HCT116 (cell line): ENCODE results near the gene BCL2L13. TPM values are rescaled to one million over a fixed set of nuclear protein-coding genes. Genes with fewer than 3 reads are reported as not detected.
"Not testable (repeated sequence)": the region's sequence is repeated elsewhere in the genome, so short reads cannot be mapped to it uniquely, and the experiment has no call there.

ENCODE experiments used
- ATAC-seq: fragments of 200-7000 bp; cut with Tn5 transposase; 2 replicates; pipeline ENCODE4 v1.9.1; 2020; ENCODE audit warnings: mild to moderate bottlenecking, moderate library complexity
- BruUV-seq: library from RNA; stranded (reverse); fragments of 400-500 nt; replicated peaks from 2 replicates; lab custom pipeline; 2021; lab: Mats Ljungman, UMichigan
- CTCF ChIA-PET: fragments of 300-600 bp; sonication (Branson Sonifier 250); formaldehyde crosslinking; loops from one replicate; lab custom pipeline; 2021; ENCODE audit warnings: antibody characterized with exemption; lab: Charles Lee
- POLR2A ChIA-PET: fragments of 300-600, 350-600 bp; sonication (Branson Sonifier 250); formaldehyde crosslinking; loops from one replicate; lab custom pipeline; 2021; ENCODE audit warnings: antibody characterized with exemption; lab: Charles Lee
- RAD21 ChIA-PET, 2 experiments: fragments of 300-600 bp; sonication (Branson Sonifier 250); formaldehyde crosslinking; loops; one replicate each; lab custom pipeline; 2023; ENCODE audit warnings: low total read pairs in 2 of 2; ENCODE audit not compliant: uncharacterized antibody in 2 of 2, unreplicated experiment in 2 of 2, low non-redundant PET in 1 of 2; lab: Charles Lee
- DNase-seq: peaks from one replicate; pipeline ENCODE4 v3.0.0-alpha.2; 2010; ENCODE audit warnings: low read depth, low spot score
- H2AFZ ChIP-seq: fragments of 200-600 bp; shearing (Covaris generic), sonication (generic); 2 replicates; pipeline ENCODE4 v1.6.1; 2017; ENCODE audit warnings: low read depth, mixed run types, mixed read lengths, antibody characterized with exemption, low read length; ENCODE audit not compliant: poor library complexity, severe bottlenecking
- H3K27ac ChIP-seq: 2 replicates; pipeline ENCODE4 v1.5.1; 2012; ENCODE audit warnings: low read depth, low read length
- H3K27me3 ChIP-seq: fragments of 200-600 bp; sonication (generic); 2 replicates; pipeline ENCODE4 v1.6.1; 2016; ENCODE audit warnings: mixed run types, low read length, mixed read lengths; ENCODE audit not compliant: insufficient read depth
- H3K36me3 ChIP-seq, 2 experiments: fragments of 200-500 bp in 1 of 2; fragments of 200-600 bp in 1 of 2; sonication (Bioruptor generic) in 1 of 2; sonication (generic) in 1 of 2; 2 replicates each; pipeline versions ENCODE4 v1.5.1 to v1.6.1; 2014 to 2016; ENCODE audit warnings: low read length in 2 of 2, inconsistent platforms in 1 of 2, mixed read lengths in 1 of 2, mixed run types in 1 of 2; ENCODE audit not compliant: insufficient read depth in 2 of 2, control insufficient read depth in 1 of 2
- H3K4me1 ChIP-seq, 2 experiments: fragments of 200-600 bp in 1 of 2; sonication (generic) in 1 of 2; 2 replicates each; pipeline versions ENCODE4 v1.5.1 to v1.6.1; 2012 to 2017; ENCODE audit warnings: low read length in 2 of 2, inconsistent platforms in 1 of 2, mild to moderate bottlenecking in 1 of 2, mixed read lengths in 1 of 2, mixed run types in 1 of 2, moderate library complexity in 1 of 2; ENCODE audit not compliant: insufficient read depth in 2 of 2, control insufficient read depth in 1 of 2
- H3K4me2 ChIP-seq: fragments of 200-600 bp; sonication (generic); 2 replicates; pipeline ENCODE4 v1.6.1; 2017; ENCODE audit warnings: mixed run types, low read length, mixed read lengths
- H3K4me3 ChIP-seq, 2 experiments: fragments of 200-600 bp in 1 of 2; sonication (generic) in 1 of 2; replicated peaks in 1 of 2; 2 replicates each; pipeline ENCODE4 v1.5.1; 2011 to 2016; ENCODE audit warnings: low read length in 2 of 2, control low read depth in 1 of 2, low read depth in 1 of 2, mild to moderate bottlenecking in 1 of 2, mixed read lengths in 1 of 2, mixed run types in 1 of 2
- H3K79me2 ChIP-seq: fragments of 200-600 bp; sonication (generic); 2 replicates; pipeline ENCODE4 v1.6.1; 2017; ENCODE audit warnings: mild to moderate bottlenecking, mixed run types, low read length, moderate library complexity, mixed read lengths; ENCODE audit not compliant: insufficient read depth
- H3K9ac ChIP-seq: fragments of 200-600 bp; sonication (generic); 2 replicates; pipeline ENCODE4 v1.6.1; 2016; ENCODE audit warnings: low read length, mixed read lengths
- H3K9me2 ChIP-seq: fragments of 200-600 bp; sonication (generic), shearing (Covaris generic); 2 replicates; pipeline ENCODE4 v1.6.1; 2017; ENCODE audit warnings: mixed run types, mild to moderate bottlenecking, moderate library complexity; ENCODE audit not compliant: insufficient read depth
- H3K9me3 ChIP-seq, 2 experiments: fragments of 200-500 bp in 1 of 2; fragments of 200-600 bp in 1 of 2; sonication (Bioruptor generic) in 1 of 2; sonication (generic) in 1 of 2; 2 replicates each; pipeline ENCODE4 v1.6.1; 2014 to 2017; ENCODE audit warnings: low read length in 2 of 2, mixed read lengths in 2 of 2, inconsistent platforms in 1 of 2, low read depth in 1 of 2, mild to moderate bottlenecking in 1 of 2, mixed run types in 1 of 2, moderate library complexity in 1 of 2; ENCODE audit not compliant: control insufficient read depth in 1 of 2, insufficient read depth in 1 of 2
- H4K20me1 ChIP-seq: fragments of 200-600 bp; sonication (generic), shearing (Covaris generic); 2 replicates; pipeline ENCODE4 v1.6.1; 2017; ENCODE audit warnings: mixed run types, mild to moderate bottlenecking, moderate library complexity; ENCODE audit not compliant: insufficient read depth
- CEBPB ChIP-seq: IDR thresholded peaks from 2 replicates; pipeline ENCODE4 v1.6.1; 2012; ENCODE audit warnings: low read depth
- EGR1 ChIP-seq: IDR thresholded peaks from 2 replicates; pipeline ENCODE4 v1.6.1; 2012; ENCODE audit warnings: low read depth
- EZH2 ChIP-seq: fragments of 200-600 bp; sonication (generic); IDR thresholded peaks from 2 replicates; pipeline ENCODE4 v1.6.1; 2017; ENCODE audit warnings: antibody characterized with exemption, mixed run types
- EZH2phosphoT487 ChIP-seq: fragments of 200-600 bp; IDR thresholded peaks from 2 replicates; pipeline ENCODE4 v1.6.1; 2018; ENCODE audit warnings: antibody characterized with exemption, borderline replicate concordance
- JUND ChIP-seq: IDR thresholded peaks from 2 replicates; pipeline ENCODE4 v1.6.1; 2012
- POLR2A ChIP-seq: IDR thresholded peaks from 2 replicates; pipeline ENCODE4 v1.7.0; 2011; ENCODE audit warnings: borderline replicate concordance; ENCODE audit not compliant: insufficient read depth, insufficient read length; ENCODE audit errors: extremely low read depth
- POLR2AphosphoS5 ChIP-seq: IDR thresholded peaks from 2 replicates; pipeline ENCODE4 v1.6.1; 2011; ENCODE audit warnings: mild to moderate bottlenecking, low read depth, low read length, moderate library complexity
- REST ChIP-seq: IDR thresholded peaks from 2 replicates; pipeline ENCODE4 v1.6.1; 2012; ENCODE audit warnings: low read depth
- SIN3A ChIP-seq: IDR thresholded peaks from 2 replicates; pipeline ENCODE4 v1.6.1; 2012; ENCODE audit warnings: low read depth
- SP1 ChIP-seq: IDR thresholded peaks from 2 replicates; pipeline ENCODE4 v1.6.1; 2012; ENCODE audit warnings: low read depth
- TCF7L2 ChIP-seq: IDR thresholded peaks from 2 replicates; pipeline ENCODE4 v1.7.0; 2011; ENCODE audit warnings: borderline replicate concordance, inconsistent platforms; ENCODE audit not compliant: insufficient read depth, insufficient read length; ENCODE audit errors: extremely low read depth
- YY1 ChIP-seq: IDR thresholded peaks from 2 replicates; pipeline ENCODE4 v1.6.1; 2011; ENCODE audit warnings: low read length, low read depth, moderate library complexity, mild to moderate bottlenecking; ENCODE audit not compliant: insufficient replicate concordance; ENCODE audit errors: extremely low read depth
- ZFX ChIP-seq: fragments of 450-650 bp; IDR thresholded peaks from 2 replicates; pipeline ENCODE4 v1.6.1; 2017
- ZNF274 ChIP-seq: fragments of 200-500 bp; sonication (Bioruptor generic); IDR thresholded peaks from 2 replicates; pipeline ENCODE4 v1.6.1; 2014; ENCODE audit warnings: mild to moderate bottlenecking, low read depth, low read length, inconsistent platforms
- intact Hi-C: fragments of 100-400 bp; cut with micrococcal nuclease; formaldehyde crosslinking; loops from 2 replicates; pipeline ENCODE4 v1.10.0; 2022
- total RNA-seq: library from RNA; stranded (reverse); gene quantifications from one replicate; pipeline ENCODE4 v1.2.1, GENCODE V29; 2021; ENCODE audit not compliant: unreplicated experiment
- TF ChIP-seq, protein P1 (sequence below): IDR thresholded peaks from 2 replicates; pipeline ENCODE4 v1.6.1; 2012

BCL2L13 gene
- total RNA-seq, 1 experiment from 2014 or later: 38.6 TPM

GRCh38 chr22:17671521-17672092 is 33.0 kb downstream of the BCL2L13 start:
- intact Hi-C loops, H4K20me1 ChIP-seq, BruUV-seq, H3K9me3 ChIP-seq, H3K9ac ChIP-seq, H3K9me2 ChIP-seq, H3K36me3 ChIP-seq, DNase-seq, ATAC-seq, H2AFZ ChIP-seq, H3K27me3 ChIP-seq, H3K27ac ChIP-seq, POLR2A ChIA-PET, H3K4me3 ChIP-seq, H3K79me2 ChIP-seq, H3K4me1 ChIP-seq, H3K4me2 ChIP-seq, CTCF ChIA-PET, RAD21 ChIA-PET: not testable (repeated sequence)

GRCh38 chr22:17672417-17672991 is 33.9 kb downstream of the BCL2L13 start:
- Histone ChIP-seq H3K36me3 (no peaks in the 10 kb centered on the region), H3K9ac (no peak overlapping the region), H3K79me2 (peaks cover 11% of the 10 kb centered on the region), H3K4me1 (no peaks in the 10 kb centered on the region), H4K20me1 (0 out of 2 replicates have a peak, but pooled peaks cover 3% of the 10 kb centered on the region), H3K4me2 (no peak overlapping the region), H3K4me3 (no peak overlapping the region), H2AFZ (no peak overlapping the region), H3K9me3 (no peaks in the 10 kb centered on the region), H3K27ac (no peak overlapping the region), H3K27me3 (no peaks in the 10 kb centered on the region), H3K9me2 (no peaks in the 10 kb centered on the region)
- ATAC-seq (no peak), DNase-seq (no peak)
- intact Hi-C loops: no loop called here
- ChIA-PET RAD21 (no interaction called here), POLR2A (no interaction called here), CTCF (interaction anchor here (0.6 kb wide), 1 partner anchor 15 kb away, joined by 4 read pairs; no protein-coding TSS in a partner anchor)
- BruUV-seq: no TSS peak
- no peak for TF ChIP-seq ZFX
- no peak for TF ChIP-seq SIN3A
- TF ChIP-seq EZH2phosphoT487: no peak
- no peak for TF ChIP-seq TCF7L2
- TF ChIP-seq EZH2: no peak
- no peak for TF ChIP-seq JUND
- TF ChIP-seq ZNF274: no peak
- TF ChIP-seq POLR2AphosphoS5: no peak
- TF ChIP-seq REST: no peak
- no peak for TF ChIP-seq YY1
- TF ChIP-seq, protein P1, sequence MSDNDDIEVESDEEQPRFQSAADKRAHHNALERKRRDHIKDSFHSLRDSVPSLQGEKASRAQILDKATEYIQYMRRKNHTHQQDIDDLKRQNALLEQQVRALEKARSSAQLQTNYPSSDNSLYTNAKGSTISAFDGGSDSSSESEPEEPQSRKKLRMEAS: no peak
- TF ChIP-seq SP1: no peak
- TF ChIP-seq EGR1: no peak
- no peak for TF ChIP-seq CEBPB
- no peak for TF ChIP-seq POLR2A
